ENCODE results near the gene L3MBTL4.

DNA sequence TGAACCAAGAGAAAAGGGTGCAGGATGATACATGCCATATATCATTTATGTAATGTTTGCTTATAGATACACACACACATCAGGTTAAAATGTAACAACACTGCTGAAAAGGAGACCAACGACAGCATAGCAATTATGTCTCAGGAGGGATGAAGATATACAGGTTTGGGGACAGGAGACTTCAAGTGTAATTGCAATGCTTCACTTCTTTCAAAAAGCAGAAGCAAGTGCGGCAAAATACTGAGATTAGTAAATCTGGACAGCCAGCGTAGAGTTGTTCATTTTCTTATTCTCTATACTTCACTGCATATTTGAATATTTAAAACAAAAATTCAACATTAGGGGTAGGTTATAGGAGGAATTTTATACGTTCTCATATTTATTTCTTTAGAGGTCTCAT lies 87.2 kb downstream of the L3MBTL4 start:
- TF ChIP-seq, protein P1, sequence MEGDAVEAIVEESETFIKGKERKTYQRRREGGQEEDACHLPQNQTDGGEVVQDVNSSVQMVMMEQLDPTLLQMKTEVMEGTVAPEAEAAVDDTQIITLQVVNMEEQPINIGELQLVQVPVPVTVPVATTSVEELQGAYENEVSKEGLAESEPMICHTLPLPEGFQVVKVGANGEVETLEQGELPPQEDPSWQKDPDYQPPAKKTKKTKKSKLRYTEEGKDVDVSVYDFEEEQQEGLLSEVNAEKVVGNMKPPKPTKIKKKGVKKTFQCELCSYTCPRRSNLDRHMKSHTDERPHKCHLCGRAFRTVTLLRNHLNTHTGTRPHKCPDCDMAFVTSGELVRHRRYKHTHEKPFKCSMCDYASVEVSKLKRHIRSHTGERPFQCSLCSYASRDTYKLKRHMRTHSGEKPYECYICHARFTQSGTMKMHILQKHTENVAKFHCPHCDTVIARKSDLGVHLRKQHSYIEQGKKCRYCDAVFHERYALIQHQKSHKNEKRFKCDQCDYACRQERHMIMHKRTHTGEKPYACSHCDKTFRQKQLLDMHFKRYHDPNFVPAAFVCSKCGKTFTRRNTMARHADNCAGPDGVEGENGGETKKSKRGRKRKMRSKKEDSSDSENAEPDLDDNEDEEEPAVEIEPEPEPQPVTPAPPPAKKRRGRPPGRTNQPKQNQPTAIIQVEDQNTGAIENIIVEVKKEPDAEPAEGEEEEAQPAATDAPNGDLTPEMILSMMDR (IDR thresholded peaks at IDR 0.05 in 4 of 5, conservative IDR thresholded peaks at IDR 0.05 in 1 of 5): no peak
- no peak for TF ChIP-seq POLR2A (IDR thresholded peaks at IDR 0.05)

Data from gastrocnemius medialis (tissue), 4 donors.